GM18870 (cell line): ENCODE data around the gene ANTXR1.

Experiments used
- ATAC-seq: cut with Tn5 transposase; IDR thresholded peaks from one replicate; pipeline ENCODE4 v1.9.1; 2021; ENCODE audit warnings: moderate library complexity; ENCODE audit not compliant: unreplicated experiment

ANTXR1 gene

GRCh38 chr2:69298261-69298660 is 285.3 kb downstream of the ANTXR1 start:
- no peak for ATAC-seq

GRCh38 chr2:69298862-69299261 is 285.9 kb downstream of the ANTXR1 start:
- ATAC-seq: no peak
